GM23338 (cell line): ENCODE results near the gene SMYD1. TPM values are rescaled to one million over a fixed set of nuclear protein-coding genes. Genes with fewer than 3 reads are reported as not detected.

ENCODE experiments used
- ATAC-seq: fragments of 200-7000 bp; cut with Tn5 transposase; 3 replicates; pipeline ENCODE4 v1.9.1; 2020
- DNase-seq: peaks from one replicate; pipeline ENCODE4 v3.0.0-alpha.2; 2015; ENCODE audit warnings: low spot score
- H2AFZ ChIP-seq: fragments of 200-600 bp; sonication (generic); 2 replicates; pipeline ENCODE4 v1.8.0; 2016; ENCODE audit warnings: antibody characterized with exemption, mild to moderate bottlenecking, moderate library complexity
- H3F3A ChIP-seq: fragments of 200-600 bp; sonication (generic); replicated peaks from 2 replicates; pipeline ENCODE4 v1.8.0; 2017; ENCODE audit warnings: antibody characterized with exemption, mixed run types, low read depth
- H3K27ac ChIP-seq: fragments of 200-600 bp; sonication (generic); 2 replicates; pipeline ENCODE4 v1.6.1; 2016; ENCODE audit warnings: low read depth
- H3K27me3 ChIP-seq: fragments of 200-600 bp; sonication (generic); 2 replicates; pipeline ENCODE4 v1.8.0; 2016; ENCODE audit warnings: mild to moderate bottlenecking, mixed run types, moderate library complexity; ENCODE audit not compliant: insufficient read depth
- H3K36me3 ChIP-seq: fragments of 200-600 bp; sonication (generic); 2 replicates; pipeline ENCODE4 v1.8.0; 2016; ENCODE audit warnings: mild to moderate bottlenecking; ENCODE audit not compliant: insufficient read depth
- H3K4me1 ChIP-seq: fragments of 200-600 bp; sonication (generic); 2 replicates; pipeline ENCODE4 v1.8.0; 2016; ENCODE audit warnings: mild to moderate bottlenecking, moderate library complexity; ENCODE audit not compliant: insufficient read depth
- H3K4me2 ChIP-seq: fragments of 200-600 bp; sonication (generic); 2 replicates; pipeline ENCODE4 v1.7.1; 2017; ENCODE audit warnings: mixed run types
- H3K4me3 ChIP-seq: fragments of 200-600 bp; sonication (generic); 2 replicates; pipeline ENCODE4 v1.6.1; 2016; ENCODE audit warnings: mixed run types
- H3K79me2 ChIP-seq: fragments of 200-600 bp; sonication (generic); replicated peaks from 2 replicates; pipeline ENCODE4 v1.8.0; 2017; ENCODE audit warnings: mild to moderate bottlenecking; ENCODE audit not compliant: insufficient read depth
- H3K9me2 ChIP-seq: fragments of 200-600 bp; sonication (generic); 2 replicates; pipeline ENCODE4 v1.8.0; 2017; ENCODE audit not compliant: insufficient read depth
- H4K20me1 ChIP-seq: fragments of 200-600 bp; sonication (generic); replicated peaks from 2 replicates; pipeline ENCODE4 v1.8.0; 2017; ENCODE audit warnings: mild to moderate bottlenecking; ENCODE audit not compliant: insufficient read depth
- H3K27ac Mint-ChIP-seq: 2 replicates; pipeline ENCODE4 v1.8.0; 2020; ENCODE audit warnings: inconsistent platforms, mild to moderate bottlenecking, moderate library complexity, mixed read lengths
- H3K27me3 Mint-ChIP-seq: 3 replicates; pipeline ENCODE4 v1.8.0; 2022; ENCODE audit warnings: low read depth, mild to moderate bottlenecking, moderate library complexity, mixed read lengths, inconsistent platforms; ENCODE audit not compliant: insufficient read depth, poor library complexity
- H3K36me3 Mint-ChIP-seq: 3 replicates; pipeline ENCODE4 v1.8.0; 2021; ENCODE audit warnings: low read depth, mild to moderate bottlenecking, inconsistent platforms, moderate library complexity, mixed read lengths
- H3K4me1 Mint-ChIP-seq: 3 replicates; pipeline ENCODE4 v1.8.0; 2020; ENCODE audit warnings: mild to moderate bottlenecking, inconsistent platforms, mixed read lengths
- H3K4me3 Mint-ChIP-seq: 3 replicates; pipeline ENCODE4 v1.8.0; 2021; ENCODE audit warnings: moderate library complexity, mild to moderate bottlenecking, inconsistent platforms, mixed read lengths
- H3K9me3 Mint-ChIP-seq: 3 replicates; pipeline ENCODE4 v1.8.0; 2020; ENCODE audit warnings: moderate library complexity, mild to moderate bottlenecking, inconsistent platforms, mixed read lengths
- CREB1 ChIP-seq: fragments of 250-450 bp; sonication (Bioruptor Pico); IDR thresholded peaks from 2 replicates; pipeline ENCODE4 v1.5.0; 2020; ENCODE audit warnings: low read depth, mild to moderate bottlenecking, moderate library complexity
- CTCF ChIP-seq, 2 experiments: fragments of 200-600 bp in 1 of 2; sonication (generic) in 1 of 2; conservative IDR thresholded peaks; 2 replicates each; pipeline versions ENCODE4 v1.5.1 to v1.6.1; 2016 to 2017; ENCODE audit warnings: antibody characterized with exemption in 2 of 2, low read depth in 2 of 2, mild to moderate bottlenecking in 2 of 2, moderate library complexity in 1 of 2
- ETS1 ChIP-seq: IDR thresholded peaks from 2 replicates; pipeline ENCODE4 v1.6.1; 2016; ENCODE audit warnings: antibody characterized with exemption
- EZH2 ChIP-seq: fragments of 200-600 bp; sonication (generic); IDR thresholded peaks from one replicate; pipeline ENCODE4 v1.8.0; 2017; ENCODE audit warnings: antibody characterized with exemption, mild to moderate bottlenecking, low read depth; ENCODE audit not compliant: unreplicated experiment
- EZH2phosphoT487 ChIP-seq: fragments of 200-600 bp; sonication (generic); IDR thresholded peaks from one replicate; pipeline ENCODE4 v1.8.1; 2018; ENCODE audit warnings: antibody characterized with exemption; ENCODE audit not compliant: unreplicated experiment
- JUNB ChIP-seq: IDR thresholded peaks from one replicate; pipeline ENCODE4 v1.6.1; 2016; ENCODE audit warnings: antibody characterized with exemption; ENCODE audit not compliant: unreplicated experiment
- NANOG ChIP-seq: IDR thresholded peaks from 2 replicates; pipeline ENCODE4 v1.6.1; 2016; ENCODE audit warnings: antibody characterized with exemption, borderline replicate concordance
- POLR2AphosphoS5 ChIP-seq: IDR thresholded peaks from 2 replicates; pipeline ENCODE4 v1.6.1; 2016; ENCODE audit warnings: antibody characterized with exemption, low read depth
- REST ChIP-seq: IDR thresholded peaks from one replicate; pipeline ENCODE4 v1.6.1; 2018; ENCODE audit warnings: antibody characterized with exemption; ENCODE audit not compliant: unreplicated experiment
- STAT1 ChIP-seq: IDR thresholded peaks from one replicate; pipeline ENCODE4 v1.6.1; 2016; ENCODE audit warnings: antibody characterized with exemption; ENCODE audit not compliant: unreplicated experiment
- ZNF114 ChIP-seq: fragments of 250-450 bp; sonication (Bioruptor Pico); IDR thresholded peaks from 2 replicates; pipeline ENCODE4 v1.5.0; 2020; ENCODE audit warnings: mild to moderate bottlenecking, moderate library complexity
- ZNF331 ChIP-seq: fragments of 250-450 bp; sonication (Bioruptor Pico); IDR thresholded peaks from 2 replicates; pipeline ENCODE4 v1.5.0; 2020; ENCODE audit warnings: low read depth, mild to moderate bottlenecking, moderate library complexity
- polyA plus RNA-seq: library from polyadenylated mRNA; unstranded; fragments of >200 nt; fragmentation: Nextera tagmentation; extraction: Ambion mirVana; gene quantifications from 2 replicates; pipeline ENCODE4 v1.2.1, GENCODE V29; 2016
- total RNA-seq: library from RNA; depleted of rRNA; stranded (reverse); fragments of >200 nt; shearing (Covaris generic); gene quantifications from 2 replicates; pipeline ENCODE4 v1.2.3, GENCODE V29; 2014

SMYD1 gene
- total and polyA plus RNA-seq, 2 experiments from 2014 or later = 0.07 TPM; not detected in 1

- 0 out of 2 replicates have a peak, but pooled peaks cover 2% of the 10 kb centered on the region for H3K9me2 ChIP-seq
- Mint-ChIP-seq H3K27me3 (peaks cover 1% of the 10 kb centered on the region), H3K4me3 (no peak overlapping the region), H3K9me3 (no peaks in the 10 kb centered on the region), H3K27ac (no peak overlapping the region), H3K36me3 (no peaks in the 10 kb centered on the region), H3K4me1 (peaks cover 4% of the 10 kb centered on the region; the same call in 1 of the 3 replicates)
- no peaks in the 10 kb centered on the region for H3K27me3 ChIP-seq
- H2AFZ ChIP-seq = no peak overlapping the region
- no peak for DNase-seq
- ATAC-seq = no peak
- no peaks in the 10 kb centered on the region for H3K4me1 ChIP-seq
- no peak overlapping the region for H3K4me2 ChIP-seq
- H3K79me2 ChIP-seq = no peaks in the 10 kb centered on the region
- no peak overlapping the region for H3K4me3 ChIP-seq
- H3K27ac ChIP-seq = no peak overlapping the region
- H4K20me1 ChIP-seq = no peaks in the 10 kb centered on the region
- H3K36me3 ChIP-seq = no peaks in the 10 kb centered on the region
- TF ChIP-seq CTCF (conservative IDR thresholded peaks at IDR 0.05; ENCODE audit: low read depth in 2 of 2) = no peak
- TF ChIP-seq STAT1 = no peak
- TF ChIP-seq JUNB = no peak
- no peak for TF ChIP-seq ZNF331
- H3F3A ChIP-seq = no peaks in the 10 kb centered on the region
These were observed 63.8 kb downstream of the SMYD1 start for GRCh38 chr2:88131201-88131998.

GRCh38 chr2:88131999-88132368, 64.4 kb downstream of the SMYD1 start:
- no peaks in the 10 kb centered on the region for H3K9me3 Mint-ChIP-seq
- Histone ChIP-seq H4K20me1 (no peaks in the 10 kb centered on the region), H3K36me3 (no peaks in the 10 kb centered on the region), H3K4me1 (no peaks in the 10 kb centered on the region), H3K4me2 (no peak overlapping the region), H3K9me2 (0 out of 2 replicates have a peak, but pooled peaks cover 2% of the 10 kb centered on the region), H3K79me2 (no peaks in the 10 kb centered on the region), H2AFZ (no peak overlapping the region), H3K27ac (no peak overlapping the region), H3K27me3 (no peaks in the 10 kb centered on the region), H3K4me3 (no peak overlapping the region), H3F3A (no peaks in the 10 kb centered on the region)
- peaks cover 4% of the 10 kb centered on the region; the same call in 1 of the 3 replicates for H3K4me1 Mint-ChIP-seq
- no peak overlapping the region for H3K27ac Mint-ChIP-seq
- DNase-seq (no peak), ATAC-seq (no peak)
- H3K4me3 Mint-ChIP-seq = no peak overlapping the region
- H3K36me3 Mint-ChIP-seq = no peaks in the 10 kb centered on the region
- peaks cover 1% of the 10 kb centered on the region for H3K27me3 Mint-ChIP-seq
- no peak for TF ChIP-seq POLR2AphosphoS5
- no peak for TF ChIP-seq ZNF114 (CRISPR knock-in tag)
- no peak for TF ChIP-seq CTCF (conservative IDR thresholded peaks at IDR 0.05; ENCODE audit: low read depth in 2 of 2)
- no peak for TF ChIP-seq EZH2
- no peak for TF ChIP-seq CREB1 (CRISPR knock-in tag)
- no peak for TF ChIP-seq ZNF331
- TF ChIP-seq STAT1 = no peak
- no peak for TF ChIP-seq REST
- no peak for TF ChIP-seq EZH2phosphoT487
- TF ChIP-seq ETS1 = no peak
- no peak for TF ChIP-seq NANOG
